ENCODE measurements around the gene DDIT4. TPM values are rescaled to one million over a fixed set of nuclear protein-coding genes. Genes with fewer than 3 reads are reported as not detected.
"Not testable (repeated sequence)": the region's sequence is repeated elsewhere in the genome, so short reads cannot be mapped to it uniquely, and the experiment has no call there.

The DDIT4 gene
- total RNA-seq, 1 donor from 2014 or later = 232 TPM

DNA sequence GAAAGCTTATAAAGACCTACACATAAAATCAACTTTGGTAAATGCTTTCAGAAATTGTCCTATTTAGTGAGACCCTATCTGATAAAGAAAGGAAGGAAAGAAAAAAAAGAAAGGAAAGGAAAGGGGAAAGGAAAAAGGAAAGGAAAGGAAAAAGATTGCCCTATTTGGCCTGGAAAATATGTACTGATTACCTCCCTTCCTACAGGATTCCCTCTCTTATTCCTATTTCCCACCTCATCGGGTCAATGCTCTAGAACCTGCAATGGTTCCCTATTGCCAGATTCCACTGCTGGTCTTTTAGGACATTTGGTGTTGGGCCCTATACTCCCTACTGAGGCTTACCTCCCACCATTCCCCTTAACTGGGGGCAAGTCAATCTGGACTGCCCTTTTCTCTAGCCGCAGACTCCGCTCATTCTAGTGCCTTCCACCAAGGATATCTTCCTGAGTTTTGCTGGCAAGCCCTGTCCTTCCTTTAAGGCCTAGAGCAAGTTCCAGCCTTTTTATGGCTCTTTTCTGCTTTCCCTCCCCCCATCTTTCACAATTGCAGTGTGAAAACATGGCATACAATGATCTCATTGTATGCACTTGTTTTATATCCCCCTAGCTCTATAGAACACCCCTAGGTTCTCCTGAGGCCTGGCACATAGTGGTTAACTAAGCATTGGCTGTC is 4.4 kb downstream of the DDIT4 start:
- intact Hi-C loops (cut with DNase I) = no loop called here
- ATAC-seq = no peak
- no peak for DNase-seq (ENCODE audit: low spot score)

DNA sequence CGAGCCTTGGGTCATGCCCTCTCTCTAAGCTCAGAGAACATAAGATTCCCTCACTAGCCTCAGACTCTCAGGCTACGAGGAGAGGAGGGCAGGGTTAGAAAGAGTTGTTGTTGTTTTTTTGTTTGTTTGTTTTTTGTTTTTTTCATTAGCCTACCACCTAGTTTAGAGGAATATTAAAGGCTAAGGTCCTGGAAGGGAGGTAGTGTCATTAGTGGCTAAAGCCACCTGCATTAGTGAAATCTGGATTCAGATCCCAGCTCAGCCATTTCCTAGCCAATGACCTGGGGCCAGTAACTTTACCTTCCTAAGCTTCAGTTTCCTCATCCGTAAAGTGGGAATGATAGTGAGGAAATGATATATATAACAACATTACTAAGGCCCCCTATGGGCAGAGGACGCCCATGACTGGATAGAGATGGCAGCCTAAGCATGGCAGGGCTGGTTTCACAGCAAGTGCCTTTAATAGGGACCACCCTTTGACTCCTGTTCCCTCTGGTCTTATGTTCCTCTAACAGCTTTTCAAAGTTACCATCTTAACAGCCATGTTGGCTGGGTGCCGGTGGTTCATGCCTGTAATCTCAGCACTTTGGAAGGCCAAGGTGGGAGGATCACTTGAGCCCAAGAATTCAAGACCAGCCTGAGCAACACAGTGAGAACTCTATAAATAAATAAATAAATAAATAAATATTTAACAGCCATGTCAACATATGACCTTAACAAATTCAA is 5.1 kb downstream of the DDIT4 start:
- no peak for DNase-seq (ENCODE audit: low spot score)
- intact Hi-C loops (cut with DNase I) = no loop called here
- no peak for ATAC-seq

DNA sequence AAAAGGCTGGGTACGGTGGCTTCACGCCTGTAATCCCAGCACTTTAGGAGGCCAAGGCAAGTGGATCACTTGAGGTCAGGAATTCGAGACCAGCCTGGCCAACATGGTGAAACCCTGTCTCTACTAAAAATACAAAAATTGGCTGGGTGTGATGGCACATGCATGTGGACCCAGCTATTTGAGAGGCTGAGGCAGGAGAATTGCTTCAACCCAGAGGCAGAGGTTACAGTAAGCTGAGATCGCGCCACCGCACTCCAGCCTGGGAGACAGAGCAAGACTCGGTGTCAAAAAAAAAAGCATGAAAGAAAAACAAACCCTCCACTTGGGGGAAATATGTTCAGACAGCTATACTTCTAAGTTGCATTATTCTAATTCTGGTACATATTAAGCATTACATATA is 5.9 kb downstream of the DDIT4 start:
- ATAC-seq; intact Hi-C loops (cut with DNase I): not testable (repeated sequence)

DNA sequence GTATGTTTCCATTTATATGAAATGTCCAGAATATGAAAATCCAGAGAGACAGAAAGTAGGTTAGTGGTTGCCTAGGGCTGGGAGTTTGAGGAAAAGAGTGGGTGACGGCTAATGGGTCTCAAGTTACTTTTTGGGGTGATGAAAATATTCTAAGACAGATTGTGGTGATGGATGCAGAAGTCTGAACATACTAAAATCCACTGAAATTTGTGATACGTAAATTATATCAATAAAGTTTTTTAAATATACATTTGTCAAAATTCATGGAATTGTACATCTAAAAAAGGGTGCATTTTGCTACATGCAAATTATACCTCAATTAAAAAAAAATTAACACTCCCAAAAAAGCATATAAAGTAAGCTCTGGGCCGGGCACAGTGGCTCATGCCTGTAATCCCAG is 9.4 kb downstream of the DDIT4 start:
- intact Hi-C loops (cut with DNase I) = no loop called here
- ATAC-seq (no peak), DNase-seq (ENCODE audit: low spot score) (no peak)

More for the DNA sequence above, 5.9 kb downstream of the DDIT4 start:
- DNase-seq (ENCODE audit: low spot score) = not testable (repeated sequence)

DNA sequence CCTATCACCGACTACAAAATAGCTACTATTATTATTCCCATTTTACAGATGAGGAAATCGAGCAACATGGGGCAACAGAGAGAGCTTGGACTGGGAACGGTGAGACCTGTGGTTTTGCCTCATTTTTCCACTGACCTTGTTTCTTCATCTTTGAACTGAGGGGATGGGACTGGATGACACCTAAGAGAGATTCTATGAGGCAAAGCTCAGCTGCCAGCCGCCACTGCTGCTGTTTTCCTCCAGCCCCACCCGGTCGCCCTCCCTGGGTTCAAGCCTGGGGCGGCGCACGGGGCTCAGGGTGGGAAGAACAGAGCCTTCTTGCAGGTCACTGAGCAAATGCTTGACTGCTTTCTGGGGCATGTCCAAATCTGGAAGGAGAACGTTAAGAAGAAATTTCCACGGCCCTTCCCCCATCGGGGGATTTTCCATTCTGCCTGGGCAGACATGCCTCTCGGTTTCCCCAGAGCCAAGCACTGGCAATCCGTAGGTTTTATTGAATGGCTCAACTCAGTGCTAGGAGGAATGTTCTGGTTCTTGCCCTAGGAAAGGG is 12.3 kb downstream of the DDIT4 start:
- intact Hi-C loops (cut with DNase I) = no loop called here
- ATAC-seq = peak; percentile 27
- no peak for DNase-seq (ENCODE audit: low spot score)

DNA sequence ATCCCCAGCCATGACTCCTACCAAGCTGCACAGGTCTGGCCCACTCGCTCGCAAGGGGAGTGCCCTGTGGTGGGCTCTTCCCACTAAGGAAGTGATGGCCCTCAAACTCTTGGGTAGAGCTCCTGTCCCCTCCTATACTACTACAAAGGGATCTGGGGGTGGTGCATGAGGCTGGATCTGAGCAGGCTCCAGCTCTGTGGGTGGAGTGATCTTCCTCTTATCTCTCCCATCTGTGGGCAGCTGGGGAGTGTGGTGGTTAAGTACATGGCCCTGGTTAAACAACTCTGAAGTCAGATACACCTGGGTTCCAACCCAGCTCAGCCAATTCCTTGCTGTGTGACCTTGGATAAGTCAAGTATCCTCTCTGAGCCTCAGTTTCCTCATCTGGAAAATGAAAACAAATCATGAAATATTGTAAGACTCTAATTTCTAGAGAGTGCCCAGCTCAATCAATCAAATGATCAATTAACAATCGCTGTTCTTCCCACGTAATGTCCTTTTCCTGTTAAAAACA is 17.4 kb downstream of the DDIT4 start:
- ATAC-seq = no peak
- no peak for DNase-seq (ENCODE audit: low spot score)
- intact Hi-C loops (cut with DNase I) = no loop called here

DNA sequence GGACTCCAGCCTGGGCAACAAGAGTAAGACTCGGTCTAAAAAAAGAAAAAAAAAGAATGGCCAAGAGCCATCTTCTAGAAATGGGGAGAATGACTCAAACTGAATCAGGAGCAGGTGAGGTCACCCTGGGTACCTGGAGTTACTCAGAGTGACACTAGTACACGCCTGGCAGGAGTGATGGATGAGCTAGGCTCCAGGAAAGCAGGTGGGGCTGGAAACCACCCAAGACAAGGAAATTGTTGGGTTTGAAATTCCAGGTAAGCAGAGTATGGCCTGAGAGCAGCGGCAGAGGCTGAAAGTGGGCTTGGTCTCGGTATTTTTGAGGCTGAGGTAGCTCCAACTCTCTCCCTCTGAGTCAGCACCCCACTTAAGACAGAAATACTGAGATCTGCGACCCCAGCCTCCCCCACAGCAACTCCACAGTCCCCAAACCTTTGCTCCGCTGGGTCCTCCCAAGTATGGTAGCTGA is 18.5 kb downstream of the DDIT4 start:
- intact Hi-C loops (cut with DNase I) = no loop called here
- ATAC-seq = no peak
- no peak for DNase-seq (ENCODE audit: low spot score)

DNA sequence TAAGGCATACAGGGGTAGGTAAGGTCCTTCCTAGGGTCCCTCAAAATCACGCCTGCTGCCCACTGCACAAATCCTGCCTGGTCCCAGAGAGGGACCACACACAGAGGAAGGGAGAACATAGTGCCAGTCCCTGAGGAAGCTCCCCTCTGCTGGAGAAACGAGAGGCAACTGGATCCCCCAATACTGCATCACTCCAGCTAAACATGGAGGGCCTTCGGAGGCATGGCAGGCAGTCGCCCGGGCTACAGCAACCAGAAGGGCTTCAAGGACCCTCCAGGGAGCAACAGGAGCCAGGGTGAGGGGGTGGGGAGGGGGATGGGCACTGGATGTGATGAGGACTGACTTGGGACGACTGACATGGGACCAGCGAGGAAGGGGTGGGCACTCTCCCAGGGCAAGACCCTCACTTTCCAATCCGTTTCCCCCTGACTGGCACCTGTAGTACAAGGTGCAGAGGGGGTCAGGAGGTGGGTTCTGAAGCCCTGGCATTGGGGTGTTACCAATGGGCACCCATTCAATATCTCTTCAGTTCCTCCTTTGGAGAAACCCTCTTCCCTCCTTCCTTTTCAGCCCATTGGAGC is 21.7 kb downstream of the DDIT4 start:
- DNase-seq (ENCODE audit: low spot score) = no peak
- no peak for ATAC-seq
- intact Hi-C loops (cut with DNase I) = no loop called here

DNA sequence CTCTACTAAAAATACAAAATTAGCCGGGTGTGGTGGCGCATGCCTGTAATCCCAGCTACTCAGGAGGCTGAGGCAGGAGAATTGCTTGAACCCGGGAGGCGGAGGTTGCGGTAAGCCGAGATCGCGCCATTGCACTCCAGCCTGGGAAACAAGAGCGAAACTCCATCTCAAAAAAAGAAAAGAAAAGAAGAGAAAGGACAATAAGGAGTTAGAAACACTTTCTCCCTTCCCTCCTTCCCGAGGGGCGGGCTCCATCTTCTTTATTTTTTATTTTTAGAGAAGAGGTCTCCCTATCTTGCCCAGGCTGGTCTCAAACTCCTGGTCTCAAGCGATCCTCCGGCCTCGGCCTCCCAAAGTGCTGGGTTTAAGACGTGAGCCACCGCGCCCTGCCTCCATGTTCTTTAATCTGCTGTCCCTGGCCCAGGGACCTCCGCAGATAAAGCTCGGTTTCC is 23.1 kb downstream of the DDIT4 start:
- ATAC-seq; DNase-seq (ENCODE audit: low spot score); intact Hi-C loops (cut with DNase I): not testable (repeated sequence)

DNA sequence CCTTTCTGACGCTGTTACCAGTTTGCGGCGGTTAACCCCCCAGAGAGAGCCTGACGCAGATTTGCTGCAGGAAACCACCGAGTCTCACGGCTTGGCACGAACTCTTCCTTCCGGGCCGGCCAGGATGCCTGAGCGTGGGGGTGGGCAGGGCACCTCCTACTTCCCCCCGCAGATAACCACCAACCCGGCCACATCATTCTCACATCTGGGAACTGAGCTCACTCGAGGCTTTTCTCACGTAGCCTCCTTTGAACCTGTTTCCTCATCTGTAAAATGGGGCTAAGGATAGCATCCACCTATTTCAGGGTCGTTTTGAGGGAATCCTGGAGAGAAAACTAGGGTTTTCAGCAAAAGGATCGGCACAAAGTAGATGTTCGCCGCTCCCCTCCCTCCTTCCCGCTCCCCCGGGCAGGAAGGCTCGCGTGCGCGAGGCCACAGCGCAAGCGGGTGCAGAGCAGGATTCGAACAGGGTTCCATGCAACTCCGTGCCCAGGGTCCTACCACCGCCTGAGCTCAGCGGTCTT is 23.6 kb downstream of the DDIT4 start:
- peak; percentile 84 for ATAC-seq
- DNase-seq (ENCODE audit: low spot score) = peak; percentile 91
- intact Hi-C loops (cut with DNase I) = no loop called here

DNA sequence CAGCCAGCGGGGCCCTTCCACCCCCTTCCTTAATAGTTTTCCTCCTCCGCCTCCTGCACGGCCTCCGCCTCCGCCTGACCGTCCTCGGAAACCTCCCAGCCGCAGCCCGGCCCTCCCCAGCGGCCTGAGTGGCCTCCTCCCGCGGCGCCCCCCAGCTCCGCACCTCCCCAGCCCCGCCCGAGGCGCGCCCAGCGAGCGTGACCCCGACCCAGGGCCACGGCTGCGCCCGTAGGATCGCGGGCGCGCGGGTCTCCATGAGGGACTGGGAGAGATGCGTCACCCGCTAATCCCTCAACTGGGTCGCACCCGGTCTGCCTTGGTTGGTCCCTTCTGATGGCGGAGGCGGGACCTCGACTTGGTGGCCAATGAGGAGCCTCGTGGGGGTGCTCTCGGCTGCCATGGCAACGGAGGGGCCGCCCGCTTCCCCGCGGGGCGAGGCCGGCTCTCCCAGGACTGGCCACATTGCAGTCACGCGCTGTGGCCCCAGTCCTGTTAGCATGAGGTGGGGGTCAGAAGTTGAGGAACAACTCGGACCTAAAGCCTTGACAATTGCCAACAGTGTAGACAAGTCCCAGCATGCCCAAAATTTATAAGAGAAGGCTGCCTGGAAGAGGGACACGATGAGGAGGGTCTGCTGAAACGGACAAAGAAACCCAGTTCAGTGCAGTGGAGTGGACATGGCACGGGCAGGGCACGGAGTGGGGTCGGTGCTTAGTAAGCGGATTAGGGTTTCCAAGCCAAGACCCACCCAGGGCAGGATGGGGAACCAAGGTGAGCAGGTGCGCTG is 24.3 kb downstream of the DDIT4 start:
- ATAC-seq (peak; percentile 95), DNase-seq (ENCODE audit: low spot score) (peak; percentile 98)
- intact Hi-C loops (cut with DNase I) = no loop called here

DNA sequence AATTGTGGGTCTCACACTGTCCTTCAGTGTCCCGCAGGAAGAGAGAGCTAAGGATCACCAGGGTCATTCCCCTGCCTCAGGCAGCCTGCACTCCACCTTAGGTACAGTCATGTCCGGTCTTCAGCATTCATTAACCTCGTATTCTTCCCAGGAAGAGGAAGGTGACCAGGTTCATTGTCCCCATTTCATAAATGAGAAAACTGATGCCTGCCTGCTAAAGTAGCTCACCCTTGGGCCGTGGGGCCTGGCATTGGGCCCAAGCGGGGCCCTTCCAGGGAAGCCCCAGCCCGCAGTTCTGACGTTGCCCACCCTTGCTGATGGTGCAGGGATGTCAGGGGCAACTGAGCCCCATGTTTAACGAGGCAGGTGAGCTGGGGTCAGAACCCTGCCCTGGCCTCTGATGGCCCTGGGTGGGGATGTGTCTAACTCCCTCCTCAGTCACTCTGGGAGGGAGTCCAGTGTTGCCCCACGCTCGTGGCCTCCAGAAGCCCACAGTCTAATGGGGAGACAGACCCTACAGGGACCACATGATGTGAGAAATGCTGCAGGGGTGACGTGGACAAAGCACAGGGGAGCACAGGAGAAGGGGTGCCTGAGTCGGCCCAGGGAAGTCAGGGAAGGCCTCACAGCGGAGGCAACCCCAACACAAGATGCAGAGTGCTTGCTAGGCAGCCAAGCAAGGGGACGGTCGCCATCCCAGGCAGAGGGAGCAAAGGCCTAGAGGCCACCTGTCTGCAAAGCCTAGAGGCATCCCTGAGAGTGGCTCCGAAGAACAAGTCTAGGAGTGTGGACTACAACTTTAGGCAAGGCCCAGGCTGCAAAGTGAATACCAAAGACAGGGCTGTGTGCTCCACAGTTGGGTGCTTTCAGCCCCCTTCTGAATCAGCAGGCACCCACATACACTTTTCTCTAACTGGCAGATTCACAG is 25.1 kb downstream of the DDIT4 start:
- intact Hi-C loops (cut with DNase I) = no loop called here
- DNase-seq (ENCODE audit: low spot score) (no peak), ATAC-seq (no peak)

DNA sequence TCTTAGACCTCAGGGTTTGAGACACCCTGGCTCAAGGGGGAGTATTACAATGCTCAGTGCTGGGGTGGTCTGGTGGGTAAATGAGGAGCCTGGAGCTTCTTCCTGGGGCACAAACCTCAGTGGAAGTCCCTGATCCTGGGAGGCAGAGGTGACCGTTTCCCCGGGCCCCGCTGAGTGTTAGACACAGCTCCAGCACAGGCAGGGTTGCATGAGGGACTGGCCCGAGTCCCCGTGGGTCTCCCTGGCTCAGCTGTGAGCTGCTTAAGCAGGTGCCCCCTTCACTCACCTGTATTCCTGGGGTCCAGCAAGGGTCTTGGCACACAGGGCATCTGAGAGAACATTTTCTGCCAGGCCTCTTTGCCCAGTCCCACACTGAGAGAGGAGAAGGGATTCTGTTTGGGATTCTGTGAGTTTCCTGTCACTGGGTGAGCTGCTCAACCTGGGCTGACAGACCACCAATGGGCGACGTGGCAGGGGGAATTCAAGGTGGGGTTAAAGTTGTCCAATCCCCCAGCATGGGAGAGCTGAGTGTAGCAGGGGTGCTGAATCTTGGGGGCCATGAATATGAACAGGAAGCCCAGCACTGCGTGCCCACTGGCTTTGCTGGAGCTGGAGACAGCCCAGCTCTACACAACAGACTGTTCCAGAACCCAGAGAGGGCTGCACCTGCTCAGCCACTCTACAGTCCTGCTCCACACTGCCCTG is 29.9 kb downstream of the DDIT4 start:
- intact Hi-C loops (cut with DNase I) = no loop called here
- DNase-seq (ENCODE audit: low spot score) = no peak
- ATAC-seq = no peak

DNA sequence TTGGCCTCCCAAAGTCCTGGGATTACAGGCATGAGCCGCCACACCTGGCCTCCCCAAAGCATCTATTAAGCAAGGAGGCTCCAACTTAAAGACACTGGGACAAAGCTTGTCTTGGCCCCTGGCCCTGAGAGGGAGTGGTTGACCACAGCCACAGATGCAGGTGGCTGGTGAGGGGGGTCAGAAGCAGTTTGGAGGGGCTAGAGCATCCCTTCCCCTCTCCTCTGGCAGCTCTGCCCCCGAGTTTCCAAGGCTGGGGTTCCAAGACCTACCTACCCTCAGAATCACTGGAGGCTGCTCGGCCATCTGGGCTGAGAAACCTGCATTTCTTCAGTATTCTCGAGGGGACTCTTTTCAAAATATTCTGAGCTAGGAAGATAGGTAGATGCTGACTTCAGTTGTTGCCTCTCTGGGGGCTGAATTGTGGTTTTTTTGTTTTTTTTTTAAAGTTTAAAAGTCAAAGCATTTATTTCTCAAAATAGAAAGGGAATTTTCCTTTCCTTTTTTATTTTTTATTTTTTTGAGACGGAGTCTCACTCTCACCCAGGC is 32.6 kb downstream of the DDIT4 start:
- intact Hi-C loops (cut with DNase I) = no loop called here
- ATAC-seq (peak; percentile 16), DNase-seq (ENCODE audit: low spot score) (no peak)

DNA sequence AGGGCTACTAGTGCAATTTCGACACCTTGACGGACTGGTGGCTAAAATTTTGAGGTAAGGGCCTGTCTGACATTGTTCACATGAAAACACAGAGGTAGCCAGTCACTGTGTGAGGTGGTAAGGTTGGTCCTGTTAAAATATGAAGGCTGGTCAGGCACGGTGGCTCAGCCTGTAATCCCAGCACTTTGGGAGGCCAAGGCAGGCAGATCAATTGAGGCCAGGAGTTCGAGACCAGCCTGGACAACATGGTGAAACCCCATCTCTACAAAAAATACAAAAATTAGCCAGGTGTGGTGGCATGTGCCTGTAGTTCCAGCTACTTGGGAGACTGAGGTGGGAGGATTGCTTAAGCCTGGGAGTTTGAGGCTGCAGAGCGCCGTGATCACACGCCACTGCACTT is 34.0 kb downstream of the DDIT4 start:
- intact Hi-C loops (cut with DNase I); DNase-seq (ENCODE audit: low spot score); ATAC-seq: not testable (repeated sequence)

DNA sequence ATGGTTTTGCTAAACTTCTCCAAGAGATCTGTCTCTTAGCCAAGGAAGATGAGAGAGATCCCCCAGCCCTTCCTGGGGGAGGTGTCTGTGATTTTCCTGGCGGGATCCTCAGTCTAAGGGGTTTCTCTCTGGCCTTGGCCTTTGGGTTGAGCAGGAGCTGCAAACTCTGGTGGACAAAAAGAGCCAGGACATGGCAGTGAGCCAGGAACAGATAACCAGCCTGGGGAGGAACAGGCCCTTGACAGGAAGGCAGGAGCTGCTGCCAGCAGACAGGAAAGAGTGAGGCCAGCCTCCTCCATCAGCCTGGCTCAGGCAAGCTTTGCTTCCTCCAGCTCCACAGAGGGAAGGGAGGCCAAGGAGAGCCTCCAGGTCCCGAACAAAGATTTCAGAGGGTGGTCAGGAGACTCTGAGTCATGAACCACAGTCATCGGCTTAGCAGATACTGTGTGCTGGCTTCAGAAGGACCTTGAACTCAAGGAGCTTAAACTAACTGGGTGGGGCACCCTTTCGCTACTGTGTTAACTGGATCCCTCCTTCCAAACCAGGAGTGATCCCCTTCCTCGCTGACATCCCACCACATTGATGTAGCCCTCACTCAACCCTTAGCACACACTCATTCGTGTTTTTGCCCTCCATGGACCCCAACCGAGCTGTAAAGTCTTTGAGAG is 34.7 kb downstream of the DDIT4 start:
- intact Hi-C loops (cut with DNase I) = no loop called here
- ATAC-seq = peak; percentile 30
- DNase-seq (ENCODE audit: low spot score) = no peak
